Globus pallidus (tissue), 1 donor: ENCODE results near the gene LDLRAD2.

Experiments used
- DNase-seq: peaks from one replicate; pipeline ENCODE4 v3.0.0-alpha.2; 2015; ENCODE audit warnings: low spot score

LDLRAD2 gene

GRCh38 chr1:21860971-21861370 lies 48.9 kb downstream of the LDLRAD2 start:
- no peak for DNase-seq

- DNase-seq, result no peak
Observed at GRCh38 chr1:21861602-21862429, 49.8 kb downstream of the LDLRAD2 start.

GRCh38 chr1:21863981-21864380 lies 51.9 kb downstream of the LDLRAD2 start:
- DNase-seq, result no peak

- no peak for DNase-seq
Observed at GRCh38 chr1:21864730-21865129, 52.7 kb downstream of the LDLRAD2 start.

GRCh38 chr1:21865609-21865942 lies 53.5 kb downstream of the LDLRAD2 start:
- DNase-seq, result no peak

- DNase-seq, result no peak
Observed at GRCh38 chr1:21865943-21866706, 54.1 kb downstream of the LDLRAD2 start.

GRCh38 chr1:21866707-21867043 lies 54.6 kb downstream of the LDLRAD2 start:
- no peak for DNase-seq

GRCh38 chr1:21867451-21867996 lies 55.5 kb downstream of the LDLRAD2 start:
- no peak for DNase-seq

GRCh38 chr1:21868482-21868881 lies 56.4 kb downstream of the LDLRAD2 start:
- DNase-seq, result no peak

GRCh38 chr1:21868941-21869454 lies 56.9 kb downstream of the LDLRAD2 start:
- DNase-seq, result no peak

GRCh38 chr1:21869620-21870121 lies 57.6 kb downstream of the LDLRAD2 start:
- DNase-seq, result peak; percentile 77

- DNase-seq, result no peak
Observed at GRCh38 chr1:21870611-21871010, 58.5 kb downstream of the LDLRAD2 start.

- no peak for DNase-seq
Observed at GRCh38 chr1:21871943-21872342, 59.9 kb downstream of the LDLRAD2 start.

GRCh38 chr1:21872445-21873079 lies 60.5 kb downstream of the LDLRAD2 start:
- DNase-seq, result no peak

- no peak for DNase-seq
Observed at GRCh38 chr1:21873174-21873573, 61.1 kb downstream of the LDLRAD2 start.

GRCh38 chr1:21873761-21874160 lies 61.7 kb downstream of the LDLRAD2 start:
- no peak for DNase-seq

- DNase-seq, result no peak
Observed at GRCh38 chr1:21874328-21874727, 62.3 kb downstream of the LDLRAD2 start.
